Left lung (tissue), 10 donors: ENCODE results near the gene UIMC1. TPM values are rescaled to one million over a fixed set of nuclear protein-coding genes. Genes with fewer than 3 reads are reported as not detected.
"Not testable (repeated sequence)": the region's sequence is repeated elsewhere in the genome, so short reads cannot be mapped to it uniquely, and the experiment has no call there.

Source experiments
- ATAC-seq: fragments of 200-7000 bp; cut with Tn5 transposase; one replicate; pipeline ENCODE4 v1.9.1; 2020; ENCODE audit warnings: moderate library complexity
- DNase-seq, 4 donors: peaks; one replicate each; pipeline ENCODE4 v3.0.0-alpha.2; 2013 to 2020
- H3K27ac ChIP-seq, 2 donors: fragments of 200-600 bp; sonication (generic) in 1 of 2; one replicate each; pipeline versions ENCODE4 v1.5.0 to v1.8.0; 2020 to 2021
- H3K27me3 ChIP-seq, 2 donors: fragments of 200-600 bp; sonication (generic) in 1 of 2; one replicate each; pipeline versions ENCODE4 v1.5.0 to v1.8.0; 2020 to 2021
- H3K36me3 ChIP-seq, 2 donors: fragments of 200-600 bp; sonication (generic) in 1 of 2; one replicate each; pipeline versions ENCODE4 v1.5.0 to v1.8.0; 2020 to 2021
- H3K4me1 ChIP-seq, 2 donors: fragments of 200-600 bp; one replicate each; pipeline ENCODE4 v1.8.0; 2021
- H3K4me3 ChIP-seq, 2 donors: fragments of 200-600 bp; sonication (generic) in 1 of 2; one replicate each; pipeline versions ENCODE4 v1.5.0 to v1.8.0; 2020 to 2021; ENCODE audit warnings: mild to moderate bottlenecking in 1 of 2
- H3K9me3 ChIP-seq, 2 donors: fragments of 200-600 bp; sonication (generic) in 1 of 2; one replicate each; pipeline versions ENCODE4 v1.5.0 to v1.8.0; 2020 to 2021
- CTCF ChIP-seq, 2 donors: fragments of 200-600 bp; sonication (generic) in 1 of 2; IDR thresholded peaks; one replicate each; pipeline versions ENCODE4 v1.5.0 to v1.8.0; 2021; ENCODE audit warnings: antibody characterized with exemption in 2 of 2
- intact Hi-C, 2 donors: fragments of 100-400 bp; cut with DNase I; formaldehyde crosslinking; loops; one replicate each; pipeline versions ENCODE4 v1.11.2 to v1.14.2; 2022
- polyA plus RNA-seq, 6 donors: library from polyadenylated mRNA; unstranded; fragments of 120-200 nt; gene quantifications; one replicate each; pipeline ENCODE4 v1.2.1, GENCODE V29; 2013; ENCODE audit not compliant: insufficient read length in 6 of 6
- total RNA-seq, 2 donors: library from RNA; stranded (reverse); fragmentation: NEBNext Ultra II Directional; extraction: Animal tissue kit (Norgen Biotek cat#: 25700); gene quantifications; one replicate each; pipeline ENCODE4 v1.2.1, GENCODE V29; 2021
- donor health status: DM: no; HTN: yes; CAD: no.
- donor health status: DM: no; HTN: no; CAD: no.

Gene UIMC1
- total and polyA plus RNA-seq, 8 donors = 22.4 to 53.7 (median 44.2) TPM

- ATAC-seq = no peak
- Histone ChIP-seq H3K9me3 (no peaks in the 10 kb centered on the region), H3K4me1 (peaks cover 13 to 56% of the 10 kb centered on the region in 2 donors), H3K27me3 (no peaks in the 10 kb centered on the region), H3K27ac (no peak overlapping the region), H3K4me3 (no peak overlapping the region), H3K36me3 (no peaks in the 10 kb centered on the region)
- intact Hi-C loops = no loop called here
- no peak for TF ChIP-seq CTCF (IDR thresholded peaks at IDR 0.05)
- DNase-seq = no peak
Observed at GRCh38 chr5:177003649-177004048, 2.9 kb downstream of the UIMC1 start.

- H3K9me3 ChIP-seq, H3K27me3 ChIP-seq, H3K27ac ChIP-seq, ATAC-seq, H3K4me3 ChIP-seq, intact Hi-C loops, H3K36me3 ChIP-seq, DNase-seq: not testable (repeated sequence)
- peaks cover 10 to 86% of the 10 kb centered on the region in 2 donors for H3K4me1 ChIP-seq
Observed at GRCh38 chr5:176999526-176999925, 7.1 kb downstream of the UIMC1 start.

GRCh38 chr5:176998828-176999227, 7.8 kb downstream of the UIMC1 start:
- no peaks in the 10 kb centered on the region for H3K9me3 ChIP-seq
- ATAC-seq (no peak), DNase-seq (no peak)
- no peak overlapping the region for H3K27ac ChIP-seq
- no peaks in the 10 kb centered on the region for H3K27me3 ChIP-seq
- no peak for TF ChIP-seq CTCF (IDR thresholded peaks at IDR 0.05)
- peaks cover 8 to 85% of the 10 kb centered on the region in 2 donors for H3K4me1 ChIP-seq
- H3K4me3 ChIP-seq = no peak overlapping the region
- intact Hi-C loops = no loop called here
- no peaks in the 10 kb centered on the region for H3K36me3 ChIP-seq

- no peaks in the 10 kb centered on the region for H3K27me3 ChIP-seq
- no peaks in the 10 kb centered on the region for H3K9me3 ChIP-seq
- H3K4me1 ChIP-seq = peaks cover 8 to 94% of the 10 kb centered on the region in 2 donors
- DNase-seq = no peak
- no peaks in the 10 kb centered on the region for H3K36me3 ChIP-seq
- intact Hi-C loops = no loop called here
- TF ChIP-seq CTCF (IDR thresholded peaks at IDR 0.05) = no peak
- no peak overlapping the region for H3K4me3 ChIP-seq
- H3K27ac ChIP-seq = peak overlapping the region; percentile 35 to 68
- no peak for ATAC-seq
Observed at GRCh38 chr5:176996780-176997179, 9.8 kb downstream of the UIMC1 start.

GRCh38 chr5:176995896-176996767, 10.4 kb downstream of the UIMC1 start:
- Histone ChIP-seq H3K36me3 (no peaks in the 10 kb centered on the region), H3K9me3 (no peaks in the 10 kb centered on the region), H3K27ac (peak overlapping the region; percentile 35 to 87), H3K4me1 (peaks cover 8 to 94% of the 10 kb centered on the region in 2 donors), H3K27me3 (no peaks in the 10 kb centered on the region), H3K4me3 (no peak overlapping the region)
- ATAC-seq = peak; percentile 43
- DNase-seq = no peak
- intact Hi-C loops = no loop called here
- TF ChIP-seq CTCF (IDR thresholded peaks at IDR 0.05) = no peak
